ENCODE measurements around the gene ZNF593OS. TPM values are rescaled to one million over a fixed set of nuclear protein-coding genes. Genes with fewer than 3 reads are reported as not detected.

ZNF593OS gene
- total RNA-seq (2022; extraction: Qiagen RNA extraction) = 0.25 to 0.49 TPM (median 0.26 TPM) in 4 of 5 replicates, not detected in the other

GRCh38 chr1:26171084-26172072, at the start of gene ZNF593OS:
Gene ZNF593OS, minus strand, starts transcription at chr1:26171832. Its CDS starts 171 bp downstream, at chr1:26171661.

GRCh38 chr1:26190373-26190987, 18.8 kb upstream of the ZNF593OS start, which contains the start of gene CATSPER4:
Gene CATSPER4, plus strand, starts transcription at chr1:26190602. Its CDS starts 26 bp downstream, at chr1:26190628.

GRCh38 chr1:26177182-26177684, 5.6 kb upstream of the ZNF593OS start, which contains the start of gene CNKSR1:
Gene CNKSR1, plus strand, starts transcription at chr1:26177491. Its CDS starts 57 bp downstream, at chr1:26177548.

GRCh38 chr1:26169669-26170471, 1.8 kb downstream of the ZNF593OS start, which contains the start of gene ZNF593:
Gene ZNF593, plus strand, starts transcription at chr1:26169908. Its CDS starts 76 bp downstream, at chr1:26169984.

GRCh38 chr1:26168410-26169197, 3.0 kb downstream of the ZNF593OS start, which contains the start of gene C1orf232:
Gene C1orf232, minus strand, starts transcription at chr1:26168963. Its CDS starts 464 bp downstream, at chr1:26168499.

GRCh38 chr1:26158908-26159742, 12.5 kb downstream of the ZNF593OS start, which contains the start of gene FAM110D:
Gene FAM110D, plus strand, starts transcription at chr1:26159079. Its CDS starts 2,213 bp downstream, at chr1:26161292.

Other genes starting within 250 kb of the ZNF593OS start
- gene PAFAH2, start 173.8 kb downstream of the ZNF593OS start, total RNA-seq (2022; extraction: Qiagen RNA extraction) = 7.0 to 10.3 TPM (median 8.2 TPM) in 5 replicates
- gene EXTL1, start 150.1 kb downstream of the ZNF593OS start, total RNA-seq (2022; extraction: Qiagen RNA extraction) = 0.02 TPM in 1 of 5 replicates, not detected in the others
- gene SLC30A2, start 125.7 kb downstream of the ZNF593OS start, total RNA-seq (2022; extraction: Qiagen RNA extraction) = 0.24 to 0.58 TPM (median 0.42 TPM) in 5 replicates
- gene TRIM63, start 104.2 kb downstream of the ZNF593OS start, total RNA-seq (2022; extraction: Qiagen RNA extraction) = 1.3 to 2.0 TPM (median 1.8 TPM) in 5 replicates
- 1.7 to 2.8 TPM (median 1.9 TPM) in 5 replicates for gene PDIK1L, start 60.0 kb downstream of the ZNF593OS start, total RNA-seq (2022; extraction: Qiagen RNA extraction)
- gene FAM110D, start 12.8 kb downstream of the ZNF593OS start, total RNA-seq (2022; extraction: Qiagen RNA extraction) = 0.06 TPM in 4 of 5 replicates, not detected in the other
- not detected in 5 replicates for gene C1orf232, start 2.9 kb downstream of the ZNF593OS start, total RNA-seq (2022; extraction: Qiagen RNA extraction)
- gene ZNF593, start 1.9 kb downstream of the ZNF593OS start, total RNA-seq (2022; extraction: Qiagen RNA extraction) = 46.2 to 70.1 TPM (median 67.4 TPM) in 5 replicates
- gene CNKSR1, start 5.7 kb upstream of the ZNF593OS start, total RNA-seq (2022; extraction: Qiagen RNA extraction) = 0.15 to 0.51 TPM (median 0.30 TPM) in 5 replicates
- not detected in 5 replicates for gene CATSPER4, start 18.8 kb upstream of the ZNF593OS start, total RNA-seq (2022; extraction: Qiagen RNA extraction)
- 11.1 to 13.8 TPM (median 12.3 TPM) in 5 replicates for gene CEP85, start 62.4 kb upstream of the ZNF593OS start, total RNA-seq (2022; extraction: Qiagen RNA extraction)
- gene SH3BGRL3, start 108.3 kb upstream of the ZNF593OS start, total RNA-seq (2022; extraction: Qiagen RNA extraction) = 95.1 to 153 TPM (median 142 TPM) in 5 replicates
- gene UBXN11, start 134.8 kb upstream of the ZNF593OS start, total RNA-seq (2022; extraction: Qiagen RNA extraction) = 12.9 to 15.4 TPM (median 13.7 TPM) in 5 replicates
- gene CD52, start 146.1 kb upstream of the ZNF593OS start, total RNA-seq (2022; extraction: Qiagen RNA extraction) = not detected in 5 replicates
- 1.2 to 2.2 TPM (median 1.5 TPM) in 5 replicates for gene CRYBG2, start 182.3 kb upstream of the ZNF593OS start, total RNA-seq (2022; extraction: Qiagen RNA extraction)
- not detected in 5 replicates for gene ZNF683, start 200.9 kb upstream of the ZNF593OS start, total RNA-seq (2022; extraction: Qiagen RNA extraction)
- not detected in 5 replicates for gene LIN28A, start 239.0 kb upstream of the ZNF593OS start, total RNA-seq (2022; extraction: Qiagen RNA extraction)